HEK293T (cell line): ENCODE measurements around the gene RNF207.

ENCODE experiments used
- CTCF ChIA-PET: fragments of 350-600 bp; formaldehyde crosslinking; extraction: SDS; loops from one replicate; lab custom pipeline; 2021; ENCODE audit warnings: antibody characterized with exemption, inconsistent platforms; lab: Yijun Ruan, JAX
- POLR2A ChIA-PET: fragments of 350-600 bp; formaldehyde crosslinking; extraction: SDS; loops from one replicate; lab custom pipeline; 2020; ENCODE audit warnings: antibody characterized with exemption, inconsistent platforms; lab: Yijun Ruan, JAX
- DNase-seq: peaks from one replicate; pipeline ENCODE4 v3.0.0; 2012; ENCODE audit warnings: mixed read lengths; ENCODE audit errors: extremely low spot score
- ARNT ChIP-seq: fragments of 450-650 bp; IDR thresholded peaks from 2 replicates; pipeline ENCODE4 v1.6.1; 2017; ENCODE audit warnings: mild to moderate bottlenecking
- BHLHE40 ChIP-seq: fragments of 450-650 bp; IDR thresholded peaks from 2 replicates; pipeline ENCODE4 v1.6.1; 2016; ENCODE audit warnings: mild to moderate bottlenecking, moderate library complexity, borderline replicate concordance
- CTBP1 ChIP-seq: fragments of 450-650 bp; IDR thresholded peaks from 2 replicates; pipeline ENCODE4 v1.6.1; 2016; ENCODE audit warnings: borderline replicate concordance
- ELF4 ChIP-seq: fragments of 450-650 bp; IDR thresholded peaks from 2 replicates; pipeline ENCODE4 v1.6.1; 2017; ENCODE audit warnings: antibody characterized with exemption
- FOXA1 ChIP-seq: fragments of 450-650 bp; IDR thresholded peaks from 2 replicates; pipeline ENCODE4 v1.6.1; 2016; ENCODE audit warnings: mild to moderate bottlenecking
- FOXK2 ChIP-seq: fragments of 450-650 bp; IDR thresholded peaks from 2 replicates; pipeline ENCODE4 v1.6.1; 2016; ENCODE audit warnings: mild to moderate bottlenecking
- FOXM1 ChIP-seq: fragments of 450-650 bp; IDR thresholded peaks from 2 replicates; pipeline ENCODE4 v1.6.1; 2017; ENCODE audit warnings: mild to moderate bottlenecking, borderline replicate concordance
- HDGF ChIP-seq: fragments of 450-650 bp; IDR thresholded peaks from 2 replicates; pipeline ENCODE4 v1.6.1; 2017; ENCODE audit warnings: antibody characterized with exemption, borderline replicate concordance
- L3MBTL2 ChIP-seq: fragments of 450-650 bp; conservative IDR thresholded peaks from 2 replicates; pipeline ENCODE4 v1.6.1; 2016; ENCODE audit warnings: mild to moderate bottlenecking
- LEF1 ChIP-seq: fragments of 450-650 bp; IDR thresholded peaks from 2 replicates; pipeline ENCODE4 v1.6.1; 2017; ENCODE audit warnings: mild to moderate bottlenecking, borderline replicate concordance
- NFRKB ChIP-seq: fragments of 450-650 bp; IDR thresholded peaks from 2 replicates; pipeline ENCODE4 v1.6.1; 2016; ENCODE audit warnings: mild to moderate bottlenecking, moderate library complexity
- SP1 ChIP-seq: fragments of 450-650 bp; IDR thresholded peaks from 2 replicates; pipeline ENCODE4 v1.6.1; 2017
- SUZ12 ChIP-seq: fragments of 450-650 bp; IDR thresholded peaks from 2 replicates; pipeline ENCODE4 v1.6.1; 2016; ENCODE audit warnings: mild to moderate bottlenecking
- TARDBP ChIP-seq: fragments of 450-650 bp; IDR thresholded peaks from 2 replicates; pipeline ENCODE4 v1.6.1; 2016
- ZNF384 ChIP-seq: fragments of 450-650 bp; IDR thresholded peaks from 2 replicates; pipeline ENCODE4 v1.6.1; 2016
- TF ChIP-seq, protein P1 (sequence below): fragments of 450-650 bp; IDR thresholded peaks from 2 replicates; pipeline ENCODE4 v1.6.1; 2016

RNF207 gene

DNA sequence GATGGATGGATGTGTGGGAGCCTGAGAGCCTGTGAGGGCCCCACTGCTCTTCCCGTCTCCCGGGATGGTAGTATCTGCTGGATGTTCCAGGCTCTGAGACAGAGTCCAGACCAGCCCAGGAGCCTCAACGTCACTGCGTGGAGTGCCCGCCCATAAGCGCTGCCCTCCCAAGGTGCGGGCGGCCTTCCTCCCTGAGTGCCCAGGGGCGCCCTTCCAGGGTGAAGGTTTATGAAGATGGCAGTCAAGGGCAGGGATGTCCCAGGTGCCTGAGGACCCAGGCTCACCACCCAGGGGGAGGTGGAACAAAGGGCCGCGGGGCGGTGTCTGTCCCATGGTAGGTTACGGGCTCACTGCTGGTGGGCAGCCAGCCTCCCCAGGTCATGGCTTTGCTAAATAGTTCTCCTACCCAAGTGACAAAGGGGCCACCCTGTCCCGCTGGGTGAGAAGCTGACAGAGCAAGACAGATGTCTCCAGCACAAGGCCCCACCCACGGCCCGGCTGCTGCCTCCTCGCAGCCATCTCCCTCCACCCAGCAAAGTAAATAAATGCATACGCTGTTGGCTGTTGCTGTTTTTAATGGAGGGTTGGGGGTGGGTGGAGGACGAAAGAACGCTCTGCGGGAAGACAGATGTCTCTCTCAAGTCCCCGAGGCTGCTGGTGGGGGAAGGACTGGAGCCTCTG is 63.9 kb downstream of the RNF207 start:
- ChIA-PET POLR2A (no interaction called here), CTCF (interaction anchor here (0.6 kb wide), 1 partner anchor 66 kb away, joined by 3 read pairs; no protein-coding TSS in a partner anchor)
- TF ChIP-seq ARNT, result no peak
- TF ChIP-seq, protein P1, sequence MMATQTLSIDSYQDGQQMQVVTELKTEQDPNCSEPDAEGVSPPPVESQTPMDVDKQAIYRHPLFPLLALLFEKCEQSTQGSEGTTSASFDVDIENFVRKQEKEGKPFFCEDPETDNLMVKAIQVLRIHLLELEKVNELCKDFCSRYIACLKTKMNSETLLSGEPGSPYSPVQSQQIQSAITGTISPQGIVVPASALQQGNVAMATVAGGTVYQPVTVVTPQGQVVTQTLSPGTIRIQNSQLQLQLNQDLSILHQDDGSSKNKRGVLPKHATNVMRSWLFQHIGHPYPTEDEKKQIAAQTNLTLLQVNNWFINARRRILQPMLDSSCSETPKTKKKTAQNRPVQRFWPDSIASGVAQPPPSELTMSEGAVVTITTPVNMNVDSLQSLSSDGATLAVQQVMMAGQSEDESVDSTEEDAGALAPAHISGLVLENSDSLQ, result peak; percentile 78
- no peak for DNase-seq

DNA sequence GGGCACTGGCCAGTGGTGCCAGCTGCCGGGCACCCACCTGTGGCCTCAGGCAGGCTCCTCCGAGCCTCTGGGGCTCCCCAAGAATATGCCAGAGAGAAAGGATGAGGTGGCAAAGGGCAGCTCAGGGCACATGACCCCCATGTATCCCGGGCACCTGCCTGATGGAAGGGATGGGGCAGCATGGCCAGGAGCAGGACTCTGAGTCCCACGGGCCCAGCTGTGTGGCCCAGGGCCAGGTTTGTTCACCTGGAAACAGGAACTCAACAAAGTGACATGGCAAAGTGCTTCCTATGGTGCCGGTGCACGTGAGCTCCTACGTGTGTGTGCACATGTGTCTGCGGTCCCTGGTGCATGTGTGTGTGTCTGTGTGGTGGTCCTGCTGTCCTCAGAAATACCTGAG is 64.5 kb downstream of the RNF207 start:
- no peak for DNase-seq
- ChIA-PET POLR2A (no interaction called here), CTCF (interaction anchor here (0.6 to 3.1 kb wide), 3 partner anchors 12 to 65 kb away, joined by 3 to 12 read pairs (median 3); no protein-coding TSS in a partner anchor)
- TF ChIP-seq L3MBTL2, result no peak
- no peak for TF ChIP-seq ZNF384
- TF ChIP-seq, protein P1, result no peak
- TF ChIP-seq CTBP1, result no peak
- no peak for TF ChIP-seq SUZ12
- no peak for TF ChIP-seq FOXM1
- no peak for TF ChIP-seq FOXK2
- TF ChIP-seq TARDBP, result no peak
- no peak for TF ChIP-seq HDGF
- no peak for TF ChIP-seq SP1
- TF ChIP-seq NFRKB, result no peak
- no peak for TF ChIP-seq ARNT
- TF ChIP-seq BHLHE40, result no peak
- TF ChIP-seq FOXA1, result no peak
- TF ChIP-seq LEF1, result no peak
- TF ChIP-seq ELF4, result no peak
